GM12874 (cell line): ENCODE data around the gene CFTR.

Source experiments
- TF ChIP-seq, protein P1 (sequence below): IDR thresholded peaks from 2 replicates; pipeline ENCODE4 v1.5.1; 2011; ENCODE audit warnings: low read depth, mild to moderate bottlenecking, control low read depth, low read length, moderate library complexity; ENCODE audit not compliant: insufficient read depth

CFTR gene

DNA sequence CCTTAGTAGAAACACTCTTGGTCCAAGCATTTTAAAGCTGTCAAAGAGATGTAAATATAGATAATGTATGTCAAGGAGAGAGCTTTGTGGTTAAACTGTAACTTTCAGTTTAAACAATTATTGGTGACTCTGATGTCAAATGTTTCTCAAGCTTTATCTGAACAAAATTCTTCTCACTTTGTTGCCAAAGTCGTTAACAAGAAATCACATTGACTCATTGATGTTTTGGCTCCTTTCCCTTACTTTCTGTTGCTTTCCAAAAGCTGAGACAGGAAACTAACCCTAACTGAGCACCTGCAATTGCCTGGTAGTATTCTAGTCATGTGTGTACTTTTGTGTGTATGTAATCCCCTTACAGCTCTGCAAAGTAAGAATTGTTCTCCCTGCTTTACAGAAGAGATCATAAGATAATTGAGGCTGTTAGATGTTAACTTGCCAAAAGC lies 108.5 kb downstream of the CFTR start:
- TF ChIP-seq, protein P1, sequence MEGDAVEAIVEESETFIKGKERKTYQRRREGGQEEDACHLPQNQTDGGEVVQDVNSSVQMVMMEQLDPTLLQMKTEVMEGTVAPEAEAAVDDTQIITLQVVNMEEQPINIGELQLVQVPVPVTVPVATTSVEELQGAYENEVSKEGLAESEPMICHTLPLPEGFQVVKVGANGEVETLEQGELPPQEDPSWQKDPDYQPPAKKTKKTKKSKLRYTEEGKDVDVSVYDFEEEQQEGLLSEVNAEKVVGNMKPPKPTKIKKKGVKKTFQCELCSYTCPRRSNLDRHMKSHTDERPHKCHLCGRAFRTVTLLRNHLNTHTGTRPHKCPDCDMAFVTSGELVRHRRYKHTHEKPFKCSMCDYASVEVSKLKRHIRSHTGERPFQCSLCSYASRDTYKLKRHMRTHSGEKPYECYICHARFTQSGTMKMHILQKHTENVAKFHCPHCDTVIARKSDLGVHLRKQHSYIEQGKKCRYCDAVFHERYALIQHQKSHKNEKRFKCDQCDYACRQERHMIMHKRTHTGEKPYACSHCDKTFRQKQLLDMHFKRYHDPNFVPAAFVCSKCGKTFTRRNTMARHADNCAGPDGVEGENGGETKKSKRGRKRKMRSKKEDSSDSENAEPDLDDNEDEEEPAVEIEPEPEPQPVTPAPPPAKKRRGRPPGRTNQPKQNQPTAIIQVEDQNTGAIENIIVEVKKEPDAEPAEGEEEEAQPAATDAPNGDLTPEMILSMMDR = no peak

DNA sequence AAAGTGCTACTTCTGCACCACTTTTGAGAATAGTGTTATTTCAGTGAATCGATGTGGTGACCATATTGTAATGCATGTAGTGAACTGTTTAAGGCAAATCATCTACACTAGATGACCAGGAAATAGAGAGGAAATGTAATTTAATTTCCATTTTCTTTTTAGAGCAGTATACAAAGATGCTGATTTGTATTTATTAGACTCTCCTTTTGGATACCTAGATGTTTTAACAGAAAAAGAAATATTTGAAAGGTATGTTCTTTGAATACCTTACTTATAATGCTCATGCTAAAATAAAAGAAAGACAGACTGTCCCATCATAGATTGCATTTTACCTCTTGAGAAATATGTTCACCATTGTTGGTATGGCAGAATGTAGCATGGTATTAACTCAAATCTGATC lies 110.4 kb downstream of the CFTR start:
- TF ChIP-seq, protein P1 = no peak

DNA sequence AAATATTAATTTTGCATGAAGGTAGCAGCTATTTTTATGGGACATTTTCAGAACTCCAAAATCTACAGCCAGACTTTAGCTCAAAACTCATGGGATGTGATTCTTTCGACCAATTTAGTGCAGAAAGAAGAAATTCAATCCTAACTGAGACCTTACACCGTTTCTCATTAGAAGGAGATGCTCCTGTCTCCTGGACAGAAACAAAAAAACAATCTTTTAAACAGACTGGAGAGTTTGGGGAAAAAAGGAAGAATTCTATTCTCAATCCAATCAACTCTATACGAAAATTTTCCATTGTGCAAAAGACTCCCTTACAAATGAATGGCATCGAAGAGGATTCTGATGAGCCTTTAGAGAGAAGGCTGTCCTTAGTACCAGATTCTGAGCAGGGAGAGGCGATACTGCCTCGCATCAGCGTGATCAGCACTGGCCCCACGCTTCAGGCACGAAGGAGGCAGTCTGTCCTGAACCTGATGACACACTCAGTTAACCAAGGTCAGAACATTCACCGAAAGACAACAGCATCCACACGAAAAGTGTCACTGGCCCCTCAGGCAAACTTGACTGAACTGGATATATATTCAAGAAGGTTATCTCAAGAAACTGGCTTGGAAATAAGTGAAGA lies 112.3 kb downstream of the CFTR start:
- TF ChIP-seq, protein P1 = no peak

DNA sequence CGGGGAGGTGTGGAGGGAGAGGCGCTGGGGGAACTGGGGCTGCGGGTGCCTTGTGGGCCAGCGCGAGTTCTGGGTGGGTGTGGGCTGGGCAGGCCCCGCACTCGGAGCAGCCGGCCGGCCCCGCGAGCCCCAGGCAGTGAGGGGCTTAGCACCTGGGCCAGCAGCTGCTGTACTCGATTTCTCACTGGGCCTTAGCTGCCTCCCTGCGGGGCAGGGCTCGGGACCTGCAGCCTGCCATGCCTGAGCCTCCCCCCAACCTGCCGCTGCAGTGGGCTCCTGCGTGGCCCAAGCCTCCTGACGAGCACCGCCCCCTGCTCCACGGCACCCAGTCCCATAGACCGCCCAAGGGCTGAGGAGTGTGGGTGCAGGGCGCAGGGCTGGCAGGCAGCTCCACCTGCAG lies 116.3 kb downstream of the CFTR start:
- TF ChIP-seq, protein P1 = no peak

DNA sequence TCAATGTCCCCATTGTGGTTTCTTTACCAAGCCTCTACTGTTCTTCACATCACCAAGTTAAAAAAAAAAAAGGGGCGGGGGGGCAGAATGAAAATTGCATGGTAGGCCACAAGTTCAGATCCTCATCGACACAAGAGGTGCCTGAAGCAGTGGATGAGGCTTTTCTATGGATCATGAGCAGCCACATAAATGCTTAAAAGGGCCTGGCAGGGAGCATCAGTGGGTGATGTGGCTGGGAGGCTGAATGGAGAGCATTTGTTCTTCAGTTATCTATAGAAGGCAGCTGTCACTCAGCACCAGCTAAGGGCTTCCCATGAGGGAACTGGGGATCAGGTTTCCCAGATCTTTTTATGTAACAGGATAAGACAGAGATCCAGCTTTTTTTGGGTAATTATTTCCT lies 117.9 kb downstream of the CFTR start:
- TF ChIP-seq, protein P1 = no peak

DNA sequence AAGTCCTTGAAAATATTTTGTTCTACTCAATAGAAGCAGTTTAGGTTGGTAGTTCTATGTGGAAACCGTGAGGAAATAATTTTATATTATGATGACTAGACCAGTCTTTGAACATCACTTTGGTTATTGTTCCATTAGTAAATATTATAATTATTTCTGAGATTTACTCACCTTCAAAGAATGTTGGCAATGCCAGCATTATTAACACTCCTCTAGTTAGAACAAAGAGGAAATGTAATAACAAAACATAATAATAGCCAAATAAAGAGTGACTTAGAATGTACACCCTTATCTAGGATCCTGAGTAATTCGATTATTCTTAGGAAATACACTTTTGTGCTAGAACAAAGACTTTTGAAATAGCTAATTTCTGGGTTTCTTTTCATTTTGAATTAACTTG lies 121.1 kb downstream of the CFTR start:
- TF ChIP-seq, protein P1 = no peak

DNA sequence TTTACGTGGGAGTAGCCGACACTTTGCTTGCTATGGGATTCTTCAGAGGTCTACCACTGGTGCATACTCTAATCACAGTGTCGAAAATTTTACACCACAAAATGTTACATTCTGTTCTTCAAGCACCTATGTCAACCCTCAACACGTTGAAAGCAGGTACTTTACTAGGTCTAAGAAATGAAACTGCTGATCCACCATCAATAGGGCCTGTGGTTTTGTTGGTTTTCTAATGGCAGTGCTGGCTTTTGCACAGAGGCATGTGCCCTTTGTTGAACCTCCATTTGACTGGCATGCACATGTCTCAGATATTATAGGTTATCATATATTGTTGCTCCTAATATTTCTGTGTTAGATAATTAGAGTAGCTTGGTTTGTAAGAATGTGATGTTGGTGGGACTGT lies 123.8 kb downstream of the CFTR start:
- TF ChIP-seq, protein P1 = no peak

DNA sequence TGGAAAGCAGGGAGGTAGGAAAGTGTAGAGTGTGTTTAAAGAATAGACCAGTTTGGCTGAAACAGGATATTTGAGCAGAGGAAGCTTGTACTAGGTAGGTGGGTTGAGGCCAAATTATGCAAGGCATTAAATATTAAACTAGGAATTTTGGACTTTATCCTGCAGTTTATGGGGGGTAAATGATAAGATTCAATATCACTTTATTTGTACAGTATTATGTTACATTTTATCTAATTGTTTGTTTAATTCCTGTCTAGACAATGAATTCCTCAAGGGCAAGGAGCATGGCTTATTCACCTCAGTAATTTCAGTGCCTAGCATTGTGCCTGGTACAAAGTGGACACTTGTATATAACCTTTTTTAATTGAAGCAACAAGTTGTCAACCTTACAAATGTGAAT lies 125.9 kb downstream of the CFTR start:
- TF ChIP-seq, protein P1 = no peak
